Neural cell (in vitro differentiated cells): ENCODE data around the gene ATP8B3. TPM values are rescaled to one million over a fixed set of nuclear protein-coding genes. Genes with fewer than 3 reads are reported as not detected.

Experiments
- H2AFZ ChIP-seq: fragments of 200-600, 300-800 bp; sonication (generic), shearing (Covaris generic); 2 replicates; pipeline ENCODE4 v1.6.0; 2014; ENCODE audit warnings: low read depth, mild to moderate bottlenecking, antibody characterized with exemption, low read length, moderate library complexity
- H3F3A ChIP-seq: fragments of 200-600 bp; shearing (Covaris generic); 2 replicates; pipeline ENCODE4 v1.6.1; 2016; ENCODE audit warnings: mild to moderate bottlenecking, moderate library complexity, mixed read lengths, antibody characterized with exemption, low read length; ENCODE audit not compliant: insufficient read depth, poor library complexity, severe bottlenecking
- H3K27ac ChIP-seq: fragments of 200-600, 300-800 bp; sonication (generic), shearing (Covaris generic); 2 replicates; pipeline ENCODE4 v1.5.1; 2014; ENCODE audit warnings: mild to moderate bottlenecking, low read length, moderate library complexity
- H3K27me3 ChIP-seq: fragments of 300-800, 200-600 bp; sonication (generic), shearing (Covaris generic); 2 replicates; pipeline ENCODE4 v1.6.0; 2014; ENCODE audit warnings: mild to moderate bottlenecking, low read depth, low read length, moderate library complexity; ENCODE audit not compliant: insufficient read depth
- H3K36me3 ChIP-seq: fragments of 300-800, 200-600 bp; sonication (generic), shearing (Covaris generic); 2 replicates; pipeline ENCODE4 v1.5.1; 2014; ENCODE audit warnings: mild to moderate bottlenecking, antibody characterized with exemption, low read length, moderate library complexity; ENCODE audit not compliant: insufficient read depth
- H3K4me2 ChIP-seq: fragments of 300-800, 200-600 bp; sonication (generic), shearing (Covaris generic); 2 replicates; pipeline ENCODE4 v1.6.0; 2014; ENCODE audit warnings: mild to moderate bottlenecking, low read length
- H3K4me3 ChIP-seq: fragments of 300-800, 200-600 bp; sonication (generic), shearing (Covaris generic); 2 replicates; pipeline ENCODE4 v1.5.1; 2014; ENCODE audit warnings: mild to moderate bottlenecking, low read length, moderate library complexity
- H3K79me2 ChIP-seq: fragments of 200-600 bp; shearing (Covaris generic); replicated peaks from 2 replicates; pipeline ENCODE4 v1.6.0; 2014; ENCODE audit warnings: mild to moderate bottlenecking, low read length, moderate library complexity; ENCODE audit not compliant: insufficient read depth
- H3K9ac ChIP-seq: fragments of 300-800, 200-600 bp; sonication (generic), shearing (Covaris generic); 2 replicates; pipeline ENCODE4 v1.6.1; 2016; ENCODE audit warnings: mild to moderate bottlenecking, low read length, mixed read lengths
- H3K9me2 ChIP-seq: fragments of 200-600 bp; shearing (Covaris generic); 2 replicates; pipeline ENCODE4 v1.6.1; 2016; ENCODE audit warnings: mild to moderate bottlenecking, low read length, mixed read lengths; ENCODE audit not compliant: insufficient read depth
- H3K9me3 ChIP-seq: fragments of 200-600, 300-800 bp; sonication (generic), shearing (Covaris generic); 2 replicates; pipeline ENCODE4 v1.6.1; 2016; ENCODE audit warnings: mild to moderate bottlenecking, mixed run types, low read length, moderate library complexity, mixed read lengths
- H4K20me1 ChIP-seq: fragments of 200-600 bp; shearing (Covaris generic); 2 replicates; pipeline ENCODE4 v1.6.1; 2016; ENCODE audit warnings: mild to moderate bottlenecking, mixed run types; ENCODE audit not compliant: insufficient read depth
- EZH2 ChIP-seq: fragments of 200-600, 300-800 bp; shearing (Covaris generic), sonication (generic); IDR thresholded peaks from 2 replicates; pipeline ENCODE4 v1.6.1; 2014; ENCODE audit warnings: antibody characterized with exemption, low read length, borderline replicate concordance, mild to moderate bottlenecking; ENCODE audit not compliant: insufficient read depth, poor library complexity, severe bottlenecking
- MXI1 ChIP-seq: fragments of 450-650 bp; conservative IDR thresholded peaks from 2 replicates; pipeline ENCODE4 v1.6.1; 2014; ENCODE audit warnings: antibody characterized with exemption, mild to moderate bottlenecking; ENCODE audit not compliant: poor library complexity, severe bottlenecking
- POLR2AphosphoS5 ChIP-seq: IDR thresholded peaks from 2 replicates; pipeline ENCODE4 v1.6.1; 2012
- polyA plus RNA-seq: library from polyadenylated mRNA; depleted of rRNA; stranded (reverse); fragments of >200 nt; gene quantifications from 2 replicates; pipeline ENCODE4 v1.2.3, GENCODE V29; 2014
- TF ChIP-seq, protein P1 (sequence below): fragments of 450-650 bp; IDR thresholded peaks from 2 replicates; pipeline ENCODE4 v1.5.1; 2014; ENCODE audit warnings: antibody characterized with exemption, mild to moderate bottlenecking, moderate library complexity; ENCODE audit not compliant: poor library complexity, severe bottlenecking

Gene ATP8B3
- polyA plus RNA-seq, 1 donor from 2014 or later = 1.5 TPM

DNA sequence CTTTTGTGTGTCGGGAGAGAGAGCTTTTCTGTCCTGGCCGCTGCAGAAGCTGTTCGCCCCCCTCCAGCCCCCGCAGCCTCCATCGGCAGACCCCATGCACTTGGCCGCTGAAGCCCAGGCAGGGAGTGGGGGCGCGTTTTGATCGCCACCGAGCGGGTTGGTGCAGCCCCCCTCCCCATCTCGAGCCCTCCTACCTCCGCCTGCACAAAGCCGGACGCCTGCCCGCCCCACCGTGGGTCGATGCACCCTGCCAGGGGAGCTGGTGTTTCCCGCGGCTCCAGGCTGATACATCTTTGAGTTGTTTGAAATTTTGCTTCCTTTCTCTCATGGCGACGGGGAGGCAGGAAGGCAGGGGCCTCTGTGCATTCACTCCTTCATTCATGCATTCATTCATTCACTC, 75.1 kb downstream of the ATP8B3 start:
- H3K9me2 ChIP-seq = no peaks in the 10 kb centered on the region
- H3F3A ChIP-seq = no peaks in the 10 kb centered on the region
- peak overlapping the region; percentile 29 for H3K9ac ChIP-seq
- H3K4me3 ChIP-seq = no peak overlapping the region
- H3K79me2 ChIP-seq = no peaks in the 10 kb centered on the region
- no peak for TF ChIP-seq MXI1
- no peaks in the 10 kb centered on the region for H4K20me1 ChIP-seq
- H3K36me3 ChIP-seq = no peaks in the 10 kb centered on the region
- no peak overlapping the region for H3K27ac ChIP-seq
- H2AFZ ChIP-seq = no peak overlapping the region
- H3K27me3 ChIP-seq = no peaks in the 10 kb centered on the region
- no peaks in the 10 kb centered on the region for H3K9me3 ChIP-seq
- H3K4me2 ChIP-seq = no peak overlapping the region

GRCh38 chr19:1736280-1736679, 75.8 kb downstream of the ATP8B3 start:
- H3K79me2 ChIP-seq = no peaks in the 10 kb centered on the region
- H3K27me3 ChIP-seq = no peaks in the 10 kb centered on the region
- H2AFZ ChIP-seq = no peak overlapping the region
- no peak overlapping the region for H3K27ac ChIP-seq
- no peak overlapping the region for H3K4me2 ChIP-seq
- no peak overlapping the region for H3K4me3 ChIP-seq
- H3K36me3 ChIP-seq = no peaks in the 10 kb centered on the region
- TF ChIP-seq EZH2 = no peak
- H4K20me1 ChIP-seq = no peaks in the 10 kb centered on the region
- H3K9me3 ChIP-seq = no peaks in the 10 kb centered on the region
- H3F3A ChIP-seq = no peaks in the 10 kb centered on the region
- no peak overlapping the region for H3K9ac ChIP-seq
- no peaks in the 10 kb centered on the region for H3K9me2 ChIP-seq

GRCh38 chr19:1734321-1734966, 77.6 kb downstream of the ATP8B3 start:
- Histone ChIP-seq H3K27ac (no peak overlapping the region), H3K36me3 (no peaks in the 10 kb centered on the region), H4K20me1 (no peaks in the 10 kb centered on the region), H3K4me2 (no peak overlapping the region), H3K9me3 (no peaks in the 10 kb centered on the region), H2AFZ (no peak overlapping the region), H3K4me3 (no peak overlapping the region), H3F3A (no peaks in the 10 kb centered on the region), H3K9me2 (no peaks in the 10 kb centered on the region), H3K27me3 (no peaks in the 10 kb centered on the region), H3K9ac (no peak overlapping the region), H3K79me2 (no peaks in the 10 kb centered on the region)
- no peak for TF ChIP-seq POLR2AphosphoS5
- TF ChIP-seq, protein P1, sequence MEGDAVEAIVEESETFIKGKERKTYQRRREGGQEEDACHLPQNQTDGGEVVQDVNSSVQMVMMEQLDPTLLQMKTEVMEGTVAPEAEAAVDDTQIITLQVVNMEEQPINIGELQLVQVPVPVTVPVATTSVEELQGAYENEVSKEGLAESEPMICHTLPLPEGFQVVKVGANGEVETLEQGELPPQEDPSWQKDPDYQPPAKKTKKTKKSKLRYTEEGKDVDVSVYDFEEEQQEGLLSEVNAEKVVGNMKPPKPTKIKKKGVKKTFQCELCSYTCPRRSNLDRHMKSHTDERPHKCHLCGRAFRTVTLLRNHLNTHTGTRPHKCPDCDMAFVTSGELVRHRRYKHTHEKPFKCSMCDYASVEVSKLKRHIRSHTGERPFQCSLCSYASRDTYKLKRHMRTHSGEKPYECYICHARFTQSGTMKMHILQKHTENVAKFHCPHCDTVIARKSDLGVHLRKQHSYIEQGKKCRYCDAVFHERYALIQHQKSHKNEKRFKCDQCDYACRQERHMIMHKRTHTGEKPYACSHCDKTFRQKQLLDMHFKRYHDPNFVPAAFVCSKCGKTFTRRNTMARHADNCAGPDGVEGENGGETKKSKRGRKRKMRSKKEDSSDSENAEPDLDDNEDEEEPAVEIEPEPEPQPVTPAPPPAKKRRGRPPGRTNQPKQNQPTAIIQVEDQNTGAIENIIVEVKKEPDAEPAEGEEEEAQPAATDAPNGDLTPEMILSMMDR = no peak

Other genes with a start within 250 kb of the ATP8B3 start
- gene MEX3D, start 244.0 kb downstream of the ATP8B3 start, polyA plus RNA-seq = 18.4 and 20.8 TPM in 2 replicates
- gene MBD3, start 219.4 kb downstream of the ATP8B3 start, polyA plus RNA-seq = 80.1 and 102 TPM in 2 replicates
- 204 and 237 TPM in 2 replicates for gene UQCR11, start 206.8 kb downstream of the ATP8B3 start, polyA plus RNA-seq
- gene TCF3, start 159.7 kb downstream of the ATP8B3 start, polyA plus RNA-seq = 31.7 and 44.9 TPM in 2 replicates
- 0.45 and 1.6 TPM in 2 replicates for gene ONECUT3, start 58.8 kb downstream of the ATP8B3 start, polyA plus RNA-seq
- gene REXO1, start 36.2 kb upstream of the ATP8B3 start, polyA plus RNA-seq = 9.2 and 18.5 TPM in 2 replicates
- gene KLF16, start 51.3 kb upstream of the ATP8B3 start, polyA plus RNA-seq = 2.2 and 3.5 TPM in 2 replicates
- gene ABHD17A, start 73.2 kb upstream of the ATP8B3 start, polyA plus RNA-seq = 116 and 140 TPM in 2 replicates
- 1.6 TPM in 2 replicates for gene ADAT3, start 93.1 kb upstream of the ATP8B3 start, polyA plus RNA-seq
- gene SCAMP4, start 93.1 kb upstream of the ATP8B3 start, polyA plus RNA-seq = 12.7 and 13.3 TPM in 2 replicates
- 110 and 138 TPM in 2 replicates for gene CSNK1G2, start 128.9 kb upstream of the ATP8B3 start, polyA plus RNA-seq
- gene BTBD2, start 203.4 kb upstream of the ATP8B3 start, polyA plus RNA-seq = 46.1 and 57.6 TPM in 2 replicates
- gene MKNK2, start 239.0 kb upstream of the ATP8B3 start, polyA plus RNA-seq = 27.6 and 37.6 TPM in 2 replicates